ENCODE data around the gene SBK1. TPM values are rescaled to one million over a fixed set of nuclear protein-coding genes. Genes with fewer than 3 reads are reported as not detected.

SBK1 gene
- total RNA-seq, 6 experiments from 2014 or later: 0.04 to 0.12 (median 0.07) TPM

DNA sequence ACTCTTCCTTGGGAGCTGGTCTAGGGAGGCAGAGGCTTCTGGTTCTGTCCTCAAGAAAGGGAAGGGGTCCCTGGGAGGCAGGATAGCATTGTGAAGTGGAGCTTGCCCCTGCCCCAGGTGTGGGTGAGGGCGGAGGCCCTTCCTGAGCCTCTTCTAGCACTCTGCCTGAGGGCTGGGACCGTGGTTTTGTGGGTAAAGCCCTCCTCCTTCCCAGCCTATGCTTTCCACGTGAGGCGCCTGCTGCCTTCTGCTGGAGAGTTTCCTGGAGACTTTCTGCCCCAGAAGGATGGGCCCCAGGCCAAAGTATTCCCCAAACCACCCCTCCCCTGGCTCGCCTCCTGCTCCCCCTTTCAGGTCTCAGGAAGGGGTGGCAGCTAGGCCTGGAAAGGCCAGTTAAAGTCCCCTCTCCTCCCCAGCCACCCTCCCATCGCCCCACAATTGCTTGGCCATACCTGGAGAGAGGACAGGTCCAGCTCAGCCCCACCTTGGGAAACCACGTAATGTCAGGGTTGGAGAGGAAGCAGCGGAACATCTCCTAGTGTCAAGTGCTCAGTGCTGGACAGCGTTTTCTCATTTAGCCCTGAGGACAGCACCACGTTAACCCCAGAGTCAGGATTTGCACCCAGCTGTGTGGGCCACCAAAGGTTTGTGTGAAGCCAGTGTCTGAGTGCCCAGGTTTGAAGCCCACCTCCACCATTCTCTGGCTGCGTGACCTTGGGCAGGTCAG lies 5.6 kb downstream of the SBK1 start:
- Histone ChIP-seq H3K4me1 (peaks cover 0 to 3% (median 0%) of the 10 kb centered on the region in 4 donors), H3K36me3 (no peaks in the 10 kb centered on the region), H3K4me3 (no peak overlapping the region), H3K27ac (no peak overlapping the region), H3K27me3 (no peaks in the 10 kb centered on the region), H3K9me3 (no peaks in the 10 kb centered on the region)
- WGBS (ENCODE audit: insufficient coverage, low coverage, low lambda C conversion rate, missing lambda C conversion rate): 67% methylated on average over 2 of the region's 11 CpGs
- no peak for ATAC-seq
- DNase-seq: no peak
- TF ChIP-seq, protein P1, sequence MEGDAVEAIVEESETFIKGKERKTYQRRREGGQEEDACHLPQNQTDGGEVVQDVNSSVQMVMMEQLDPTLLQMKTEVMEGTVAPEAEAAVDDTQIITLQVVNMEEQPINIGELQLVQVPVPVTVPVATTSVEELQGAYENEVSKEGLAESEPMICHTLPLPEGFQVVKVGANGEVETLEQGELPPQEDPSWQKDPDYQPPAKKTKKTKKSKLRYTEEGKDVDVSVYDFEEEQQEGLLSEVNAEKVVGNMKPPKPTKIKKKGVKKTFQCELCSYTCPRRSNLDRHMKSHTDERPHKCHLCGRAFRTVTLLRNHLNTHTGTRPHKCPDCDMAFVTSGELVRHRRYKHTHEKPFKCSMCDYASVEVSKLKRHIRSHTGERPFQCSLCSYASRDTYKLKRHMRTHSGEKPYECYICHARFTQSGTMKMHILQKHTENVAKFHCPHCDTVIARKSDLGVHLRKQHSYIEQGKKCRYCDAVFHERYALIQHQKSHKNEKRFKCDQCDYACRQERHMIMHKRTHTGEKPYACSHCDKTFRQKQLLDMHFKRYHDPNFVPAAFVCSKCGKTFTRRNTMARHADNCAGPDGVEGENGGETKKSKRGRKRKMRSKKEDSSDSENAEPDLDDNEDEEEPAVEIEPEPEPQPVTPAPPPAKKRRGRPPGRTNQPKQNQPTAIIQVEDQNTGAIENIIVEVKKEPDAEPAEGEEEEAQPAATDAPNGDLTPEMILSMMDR (IDR thresholded peaks at IDR 0.05): no peak
- TF ChIP-seq POLR2A (IDR thresholded peaks at IDR 0.05): no peak
- intact Hi-C loops (cut with DNase I): no loop called here

DNA sequence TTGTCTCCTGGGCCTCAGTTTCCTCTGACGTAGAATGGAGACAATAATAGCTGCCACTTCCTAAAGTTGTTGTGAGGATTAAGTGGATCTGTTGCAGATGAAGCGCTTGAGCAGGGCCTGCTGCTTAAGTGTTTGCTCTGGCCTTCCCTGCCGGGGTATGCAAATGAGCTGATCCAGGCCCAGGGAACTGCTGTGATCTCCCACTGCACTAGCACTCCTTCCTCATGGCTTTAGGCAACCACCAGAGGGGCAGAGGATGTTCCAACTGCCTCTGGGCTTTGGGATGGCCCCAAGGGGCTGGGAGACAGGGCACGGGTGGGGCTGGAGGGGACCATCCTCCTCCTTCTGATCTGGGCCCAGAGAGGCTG lies 6.2 kb downstream of the SBK1 start:
- no peaks in the 10 kb centered on the region for H3K9me3 ChIP-seq
- no peaks in the 10 kb centered on the region for H3K4me1 ChIP-seq
- intact Hi-C loops (cut with DNase I): no loop called here
- no peaks in the 10 kb centered on the region for H3K27me3 ChIP-seq
- H3K27ac ChIP-seq: no peak overlapping the region
- TF ChIP-seq, protein P1 (IDR thresholded peaks at IDR 0.05): no peak
- no peak for TF ChIP-seq POLR2A (IDR thresholded peaks at IDR 0.05)
- ATAC-seq (no peak), DNase-seq (no peak)
- H3K4me3 ChIP-seq: no peak overlapping the region
- 100% methylated on average over 1 of the region's 4 CpGs for WGBS (ENCODE audit: insufficient coverage, low coverage, low lambda C conversion rate, missing lambda C conversion rate)
- no peaks in the 10 kb centered on the region for H3K36me3 ChIP-seq

DNA sequence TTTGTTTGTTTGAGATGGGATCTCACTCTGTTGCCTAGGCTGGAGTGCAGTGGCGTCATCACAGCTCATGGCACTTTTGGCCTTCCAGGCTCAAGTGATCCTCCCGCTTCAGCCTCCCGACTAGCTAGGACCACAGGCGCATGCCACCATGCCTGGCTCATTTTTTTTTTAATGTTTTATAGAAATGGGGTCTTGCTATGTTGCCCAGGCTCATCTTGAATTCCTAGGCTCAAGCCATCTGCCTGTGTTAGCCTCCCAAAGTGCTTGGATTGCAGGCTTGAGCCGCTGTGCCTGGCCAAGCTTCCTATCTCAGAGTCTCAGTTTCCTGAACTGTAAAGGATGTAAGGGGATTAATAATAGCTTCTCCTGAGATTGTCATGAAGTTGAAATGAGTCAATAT lies 8.0 kb downstream of the SBK1 start:
- H3K27me3 ChIP-seq: no peaks in the 10 kb centered on the region
- WGBS (ENCODE audit: insufficient coverage, low coverage, low lambda C conversion rate, missing lambda C conversion rate): 85% methylated on average over 4 of the region's 5 CpGs
- intact Hi-C loops (cut with DNase I): no loop called here

DNA sequence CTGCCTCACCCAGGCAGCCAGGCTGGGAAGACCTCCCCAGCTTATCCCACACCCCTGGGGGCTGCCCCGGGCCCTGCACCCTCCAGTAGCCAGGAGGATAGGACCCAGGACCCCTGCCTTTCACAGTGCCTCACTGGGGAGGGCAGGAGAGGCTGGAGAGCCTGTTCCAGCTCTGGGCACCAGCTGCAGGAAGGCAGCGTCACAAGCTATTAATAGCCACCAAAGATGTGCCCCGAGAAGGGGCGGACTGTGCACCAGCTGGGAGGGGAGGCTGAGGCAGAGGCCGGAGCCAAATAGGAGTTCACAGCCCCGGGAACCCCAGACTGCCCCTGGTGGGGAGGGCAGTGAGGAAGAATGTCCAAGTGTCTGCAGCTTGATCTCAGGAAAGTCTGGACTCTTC lies 8.8 kb downstream of the SBK1 start:
- DNase-seq: no peak
- H3K9me3 ChIP-seq: no peaks in the 10 kb centered on the region
- no peaks in the 10 kb centered on the region for H3K4me1 ChIP-seq
- TF ChIP-seq POLR2A (IDR thresholded peaks at IDR 0.05): no peak
- TF ChIP-seq, protein P1 (IDR thresholded peaks at IDR 0.05): no peak
- H3K4me3 ChIP-seq: no peak overlapping the region
- no peak overlapping the region for H3K27ac ChIP-seq
- 60% methylated on average over 4 of the region's 6 CpGs for WGBS (ENCODE audit: insufficient coverage, low coverage, low lambda C conversion rate, missing lambda C conversion rate)
- peak in 1 of 4 donors; percentile 21 for ATAC-seq
- no peaks in the 10 kb centered on the region for H3K27me3 ChIP-seq
- intact Hi-C loops (cut with DNase I): no loop called here
- H3K36me3 ChIP-seq: no peaks in the 10 kb centered on the region

More for the DNA sequence above, 8.0 kb downstream of the SBK1 start:
- TF ChIP-seq, protein P1 (IDR thresholded peaks at IDR 0.05): no peak
- TF ChIP-seq POLR2A (IDR thresholded peaks at IDR 0.05): no peak
- no peak for ATAC-seq
- Histone ChIP-seq H3K4me3 (no peak overlapping the region), H3K36me3 (no peaks in the 10 kb centered on the region), H3K27ac (no peak overlapping the region), H3K4me1 (no peaks in the 10 kb centered on the region), H3K9me3 (no peaks in the 10 kb centered on the region)
- no peak for DNase-seq
